CD4-positive, alpha-beta T cell (primary cell): ENCODE measurements around the gene RPE65. TPM values are rescaled to one million over a fixed set of nuclear protein-coding genes. Genes with fewer than 3 reads are reported as not detected.

Experiments
- ATAC-seq: fragments of 200-7000 bp; cut with Tn5 transposase; one replicate; pipeline ENCODE4 v1.10.0; 2022; ENCODE audit warnings: mild to moderate bottlenecking; ENCODE audit not compliant: poor library complexity
- CTCF ChIA-PET: fragments of 350-600 bp; sonication (Branson Sonifier 250); formaldehyde crosslinking; loops from one replicate; lab custom pipeline; 2021; ENCODE audit warnings: antibody characterized with exemption, inconsistent platforms; lab: Charles Lee
- POLR2A ChIA-PET: fragments of 350-600 bp; sonication (Branson Sonifier 250); formaldehyde crosslinking; loops from one replicate; lab custom pipeline; 2021; ENCODE audit warnings: antibody characterized with exemption, inconsistent platforms; lab: Charles Lee
- DNase-seq, 14 experiments: peaks; one replicate each; pipeline ENCODE4 v3.0.0-alpha.2; 2013 to 2020; ENCODE audit warnings: mixed read lengths in 2 of 14
- H3K27ac ChIP-seq, 2 donors: one replicate each; pipeline versions ENCODE4 v1.5.1 to v1.7.0; 2013; ENCODE audit warnings: low read length in 2 of 2, low read depth in 1 of 2, mild to moderate bottlenecking in 1 of 2
- H3K27me3 ChIP-seq, 2 experiments: 1 replicate in 1 of 2; 2 replicates in 1 of 2; pipeline versions ENCODE4 v1.6.1 to v1.7.0; 2013; ENCODE audit warnings: low read length in 2 of 2, control low read depth in 1 of 2, mild to moderate bottlenecking in 1 of 2, moderate library complexity in 1 of 2; ENCODE audit not compliant: insufficient read depth in 2 of 2, control insufficient read depth in 1 of 2
- H3K36me3 ChIP-seq: one replicate; pipeline ENCODE4 v1.6.1; 2013; ENCODE audit warnings: low read length, control low read depth; ENCODE audit not compliant: insufficient read depth
- H3K4me1 ChIP-seq: one replicate; pipeline ENCODE4 v1.6.1; 2013; ENCODE audit warnings: low read length, control low read depth; ENCODE audit not compliant: insufficient read depth
- H3K4me3 ChIP-seq: one replicate; pipeline ENCODE4 v1.5.1; 2013; ENCODE audit warnings: mild to moderate bottlenecking, low read length, moderate library complexity
- H3K9me3 ChIP-seq, 2 experiments: 1 replicate in 1 of 2; 2 replicates in 1 of 2; pipeline versions ENCODE4 v1.6.1 to v1.7.0; 2013; ENCODE audit warnings: low read length in 2 of 2, mild to moderate bottlenecking in 2 of 2, control low read depth in 1 of 2, moderate library complexity in 1 of 2; ENCODE audit not compliant: control insufficient read depth in 1 of 2, insufficient read depth in 1 of 2
- H3K27ac Mint-ChIP-seq: one replicate; pipeline ENCODE4 v1.8.0; 2020; ENCODE audit warnings: mixed read lengths
- H3K27me3 Mint-ChIP-seq: one replicate; pipeline ENCODE4 v1.8.0; 2021; ENCODE audit warnings: mixed read lengths
- H3K36me3 Mint-ChIP-seq: one replicate; pipeline ENCODE4 v1.8.0; 2021; ENCODE audit warnings: low read depth, mixed read lengths
- H3K4me1 Mint-ChIP-seq: one replicate; pipeline ENCODE4 v1.8.0; 2021; ENCODE audit warnings: low read depth, mixed read lengths
- H3K4me3 Mint-ChIP-seq: one replicate; pipeline ENCODE4 v1.8.0; 2020; ENCODE audit warnings: mild to moderate bottlenecking, mixed read lengths
- H3K9me3 Mint-ChIP-seq: one replicate; pipeline ENCODE4 v1.8.0; 2020; ENCODE audit warnings: mixed read lengths
- intact Hi-C, 2 experiments: fragments of 100-400 bp; cut with DNase I in 1 of 2; cut with micrococcal nuclease in 1 of 2; formaldehyde crosslinking; loops; one replicate each; pipeline versions ENCODE4 v1.15.1 to v1.9.0; 2023 to 2025; cut with DNase I, micrococcal nuclease
- total RNA-seq, 174 experiments: library from RNA in 2 of 174; stranded (reverse) in 2 of 174; gene quantifications; one replicate each; pipeline ENCODE4 v1.2.3 and lab custom pipeline; 2021 to 2026
- TF ChIP-seq, protein P1 (sequence below): fragments of 200-600 bp; IDR thresholded peaks from one replicate; pipeline ENCODE4 v1.8.0; 2022; ENCODE audit warnings: antibody characterized with exemption, mild to moderate bottlenecking

The RPE65 gene
- total RNA-seq, 2 experiments from 2014 or later = not detected

DNA sequence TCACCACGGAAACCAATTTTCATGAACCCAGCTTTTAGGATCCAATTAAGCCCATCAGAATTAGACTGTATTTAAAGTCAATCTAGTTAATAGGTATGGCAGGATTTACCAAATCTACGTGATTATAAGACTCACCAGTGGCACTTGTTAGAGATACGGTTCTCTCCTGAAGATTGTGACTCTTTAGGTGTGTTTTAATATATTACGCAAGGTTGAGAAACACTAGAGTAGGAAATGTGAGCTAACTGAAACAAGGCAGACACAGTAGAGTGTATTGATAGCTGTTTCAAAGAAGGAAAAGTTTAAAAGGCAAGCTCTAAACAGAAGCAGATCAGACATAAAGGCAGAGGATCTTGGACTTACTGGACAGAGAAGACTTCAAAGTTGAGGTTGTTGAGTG is 11.2 kb upstream of the RPE65 start:
- no peaks in the 10 kb centered on the region for H3K36me3 ChIP-seq
- no peaks in the 10 kb centered on the region for H3K36me3 Mint-ChIP-seq
- TF ChIP-seq, protein P1, sequence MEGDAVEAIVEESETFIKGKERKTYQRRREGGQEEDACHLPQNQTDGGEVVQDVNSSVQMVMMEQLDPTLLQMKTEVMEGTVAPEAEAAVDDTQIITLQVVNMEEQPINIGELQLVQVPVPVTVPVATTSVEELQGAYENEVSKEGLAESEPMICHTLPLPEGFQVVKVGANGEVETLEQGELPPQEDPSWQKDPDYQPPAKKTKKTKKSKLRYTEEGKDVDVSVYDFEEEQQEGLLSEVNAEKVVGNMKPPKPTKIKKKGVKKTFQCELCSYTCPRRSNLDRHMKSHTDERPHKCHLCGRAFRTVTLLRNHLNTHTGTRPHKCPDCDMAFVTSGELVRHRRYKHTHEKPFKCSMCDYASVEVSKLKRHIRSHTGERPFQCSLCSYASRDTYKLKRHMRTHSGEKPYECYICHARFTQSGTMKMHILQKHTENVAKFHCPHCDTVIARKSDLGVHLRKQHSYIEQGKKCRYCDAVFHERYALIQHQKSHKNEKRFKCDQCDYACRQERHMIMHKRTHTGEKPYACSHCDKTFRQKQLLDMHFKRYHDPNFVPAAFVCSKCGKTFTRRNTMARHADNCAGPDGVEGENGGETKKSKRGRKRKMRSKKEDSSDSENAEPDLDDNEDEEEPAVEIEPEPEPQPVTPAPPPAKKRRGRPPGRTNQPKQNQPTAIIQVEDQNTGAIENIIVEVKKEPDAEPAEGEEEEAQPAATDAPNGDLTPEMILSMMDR = no peak
- ATAC-seq (no peak), DNase-seq (no peak)
- CTCF ChIA-PET = no interaction called here
- peaks cover 15% of the 10 kb centered on the region for H3K27me3 Mint-ChIP-seq
- H3K4me3 ChIP-seq = no peak overlapping the region
- no peak overlapping the region for H3K27ac Mint-ChIP-seq
- H3K27me3 ChIP-seq = no peaks in the 10 kb centered on the region
- peaks cover 8% of the 10 kb centered on the region for H3K9me3 Mint-ChIP-seq
- POLR2A ChIA-PET = no interaction called here
- H3K27ac ChIP-seq = no peak overlapping the region
- intact Hi-C loops = no loop called here
- no peak overlapping the region for H3K4me3 Mint-ChIP-seq
- no peaks in the 10 kb centered on the region for H3K4me1 ChIP-seq
- H3K4me1 Mint-ChIP-seq = no peaks in the 10 kb centered on the region
- H3K9me3 ChIP-seq = peaks cover 0 to 4% of the 10 kb centered on the region in 2 experiments

DNA sequence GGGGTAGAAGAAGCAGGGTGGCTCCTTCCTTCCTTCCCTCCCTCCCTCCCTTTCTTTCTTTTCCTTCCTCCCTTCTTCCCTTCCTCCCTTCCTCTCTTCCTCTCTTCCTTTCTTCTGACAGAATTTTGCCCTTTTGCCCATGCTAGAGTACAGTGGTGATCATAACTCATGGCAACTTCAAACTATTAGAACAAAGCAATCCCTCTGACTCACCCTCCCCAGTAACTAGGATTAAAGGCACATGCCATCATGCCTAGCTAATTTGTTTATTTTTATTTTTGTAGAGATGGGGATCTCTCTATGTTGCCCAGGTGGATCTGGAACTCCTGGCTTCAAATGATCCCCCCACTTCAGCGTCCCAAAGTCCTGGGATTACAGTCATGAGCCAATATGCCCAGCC is 10.0 kb upstream of the RPE65 start:
- Mint-ChIP-seq H3K27me3 (peaks cover 11% of the 10 kb centered on the region), H3K4me3 (no peak overlapping the region), H3K9me3 (peaks cover 11% of the 10 kb centered on the region), H3K27ac (no peak overlapping the region), H3K36me3 (no peaks in the 10 kb centered on the region), H3K4me1 (no peaks in the 10 kb centered on the region)
- Histone ChIP-seq H3K9me3 (peaks cover 0 to 4% of the 10 kb centered on the region in 2 experiments), H3K4me3 (no peak overlapping the region), H3K27ac (no peak overlapping the region), H3K27me3 (no peaks in the 10 kb centered on the region), H3K4me1 (no peaks in the 10 kb centered on the region), H3K36me3 (no peaks in the 10 kb centered on the region)
- CTCF ChIA-PET = no interaction called here
- POLR2A ChIA-PET = no interaction called here
- DNase-seq (no peak), ATAC-seq (no peak)
- intact Hi-C loops = no loop called here
- TF ChIP-seq, protein P1 = no peak

- Histone ChIP-seq H3K9me3 (peaks cover 0 to 2% of the 10 kb centered on the region in 2 experiments), H3K27me3 (no peaks in the 10 kb centered on the region), H3K27ac (no peak overlapping the region), H3K4me3 (no peak overlapping the region), H3K4me1 (no peaks in the 10 kb centered on the region), H3K36me3 (no peaks in the 10 kb centered on the region)
- Mint-ChIP-seq H3K27me3 (peaks cover 5% of the 10 kb centered on the region), H3K4me1 (no peaks in the 10 kb centered on the region), H3K27ac (no peak overlapping the region), H3K36me3 (no peaks in the 10 kb centered on the region), H3K9me3 (peaks cover 8% of the 10 kb centered on the region), H3K4me3 (no peak overlapping the region)
- TF ChIP-seq, protein P1 = no peak
- DNase-seq (no peak), ATAC-seq (no peak)
- intact Hi-C loops = no loop called here
- CTCF ChIA-PET = no interaction called here
- POLR2A ChIA-PET = no interaction called here
These were observed 9.3 kb upstream of the RPE65 start for GRCh38 chr1:68459091-68459490.
